Measurements from ENCODE around the gene SGSH.

Gene SGSH

GRCh38 chr17:80173916-80174315 lies 46.2 kb downstream of the SGSH start:
- no peak for TF ChIP-seq CTCF (IDR thresholded peaks at IDR 0.05; ENCODE audit: extremely low read depth, insufficient read depth, missing control alignments)
- DNase-seq (ENCODE audit: low spot score), result no peak
- in situ Hi-C loops (cut with MboI; ENCODE audit: low pct_unique_long_range_greater_than_20kb, low sequenced_read_pairs, unreplicated experiment), result no loop called here

GRCh38 chr17:80173126-80173525 lies 47.0 kb downstream of the SGSH start:
- in situ Hi-C loops (cut with MboI; ENCODE audit: low pct_unique_long_range_greater_than_20kb, low sequenced_read_pairs, unreplicated experiment), result no loop called here
- TF ChIP-seq CTCF (IDR thresholded peaks at IDR 0.05; ENCODE audit: extremely low read depth, insufficient read depth, missing control alignments), result no peak
- no peak for DNase-seq (ENCODE audit: low spot score)

GRCh38 chr17:80171681-80172080 lies 48.5 kb downstream of the SGSH start:
- no peak for DNase-seq (ENCODE audit: low spot score)
- TF ChIP-seq CTCF (IDR thresholded peaks at IDR 0.05; ENCODE audit: extremely low read depth, insufficient read depth, missing control alignments), result no peak
- in situ Hi-C loops (cut with MboI; ENCODE audit: low pct_unique_long_range_greater_than_20kb, low sequenced_read_pairs, unreplicated experiment), result no loop called here

DNA sequence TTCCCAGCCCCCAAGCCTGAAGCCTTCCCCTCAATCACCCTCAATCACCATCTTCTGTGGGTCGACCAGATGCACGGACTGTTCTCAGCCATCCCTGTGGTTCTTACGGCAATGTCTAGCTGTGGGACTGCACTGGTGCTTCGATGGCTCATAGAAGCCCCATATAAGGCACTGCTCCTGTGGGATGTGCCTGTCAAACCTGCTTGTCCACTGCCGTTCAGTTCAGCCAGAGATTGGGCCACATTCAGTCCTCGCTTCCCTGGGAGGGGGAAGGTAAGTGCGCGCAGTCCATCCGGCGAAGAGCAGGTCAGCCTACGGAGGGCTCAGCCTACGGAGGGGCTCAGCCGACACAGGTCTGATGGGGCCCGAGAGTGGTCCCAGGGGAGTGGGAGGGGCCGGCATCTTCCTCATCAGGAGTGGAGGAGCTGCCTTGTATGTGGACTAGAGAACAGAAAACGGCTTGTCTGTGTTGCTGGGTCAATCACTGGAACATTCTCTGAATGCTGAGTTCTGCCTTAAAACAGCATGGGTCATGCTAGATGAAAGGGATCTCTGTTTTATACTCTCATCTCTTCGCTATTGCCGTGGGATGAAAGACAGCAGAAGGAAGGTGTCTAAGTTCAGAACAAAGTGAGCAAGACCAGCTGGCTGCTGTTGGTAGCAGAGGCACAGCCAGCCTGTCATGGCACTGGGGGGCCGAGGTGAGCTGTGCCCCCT lies 50.2 kb downstream of the SGSH start, which contains the start of gene CARD14:
TSS of gene CARD14 (plus strand) at position 247 of the 717 bp plus-strand sequence. CDS start 11,409 bp downstream, outside the sequence.
- DNase-seq (ENCODE audit: low spot score), result no peak
- in situ Hi-C loops (cut with MboI; ENCODE audit: low pct_unique_long_range_greater_than_20kb, low sequenced_read_pairs, unreplicated experiment), result no loop called here
- no peak for TF ChIP-seq CTCF (IDR thresholded peaks at IDR 0.05; ENCODE audit: extremely low read depth, insufficient read depth, missing control alignments)

DNA sequence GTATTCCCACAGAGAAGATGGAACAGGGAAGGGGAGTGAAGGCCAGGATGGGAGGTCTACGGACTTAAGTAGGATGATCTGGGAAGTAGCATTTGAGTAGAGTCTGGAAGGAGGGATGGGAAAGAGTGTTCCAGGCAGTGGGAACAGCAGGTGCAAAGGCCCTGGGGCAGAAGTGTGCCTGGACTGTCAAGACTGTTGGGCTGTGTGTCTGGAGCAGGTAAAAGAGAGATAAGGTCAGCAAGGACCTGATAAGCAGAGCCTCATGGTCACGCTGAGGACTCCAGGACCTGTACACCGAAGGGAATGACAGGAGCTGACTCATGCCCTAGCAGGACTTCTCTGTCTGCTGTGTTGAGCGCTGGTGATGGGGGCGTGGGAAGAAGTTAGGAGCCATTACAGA lies 51.0 kb downstream of the SGSH start:
- in situ Hi-C loops (cut with MboI; ENCODE audit: low pct_unique_long_range_greater_than_20kb, low sequenced_read_pairs, unreplicated experiment), result no loop called here

DNA sequence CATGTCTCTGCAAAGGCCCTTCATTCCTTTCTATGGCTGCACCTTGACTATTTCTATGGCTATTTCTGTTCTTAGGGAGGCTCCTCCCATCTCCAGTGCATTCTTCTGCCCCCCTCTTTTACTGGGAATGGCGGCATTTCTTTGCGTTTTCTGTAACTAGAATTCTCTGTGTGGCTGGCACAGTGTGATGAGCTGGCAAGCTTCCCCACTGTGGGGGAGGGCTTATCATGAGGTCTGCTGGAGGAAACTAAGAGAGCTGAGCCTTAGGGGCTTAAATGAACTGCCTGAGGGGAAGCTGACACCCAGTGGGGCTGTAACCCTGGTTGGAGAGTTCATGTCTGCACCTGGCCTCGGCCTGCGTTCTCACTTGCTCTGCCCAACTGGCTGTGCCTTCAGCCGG lies 51.8 kb downstream of the SGSH start:
- no peak for TF ChIP-seq CTCF (IDR thresholded peaks at IDR 0.05; ENCODE audit: extremely low read depth, insufficient read depth, missing control alignments)
- in situ Hi-C loops (cut with MboI; ENCODE audit: low pct_unique_long_range_greater_than_20kb, low sequenced_read_pairs, unreplicated experiment), result no loop called here
- DNase-seq (ENCODE audit: low spot score), result no peak

More for the DNA sequence above, 51.0 kb downstream of the SGSH start:
- no peak for TF ChIP-seq CTCF (IDR thresholded peaks at IDR 0.05; ENCODE audit: extremely low read depth, insufficient read depth, missing control alignments)
- no peak for DNase-seq (ENCODE audit: low spot score)
